Measurements from ENCODE around the gene SZT2. TPM values are rescaled to one million over a fixed set of nuclear protein-coding genes. Genes with fewer than 3 reads are reported as not detected.
A peak's percentile ranks its signal among the peaks of the same experiment; 100 is the strongest.

SZT2 gene
- polyA plus RNA-seq (ENCODE audit: insufficient read length), result 19.6 TPM

DNA sequence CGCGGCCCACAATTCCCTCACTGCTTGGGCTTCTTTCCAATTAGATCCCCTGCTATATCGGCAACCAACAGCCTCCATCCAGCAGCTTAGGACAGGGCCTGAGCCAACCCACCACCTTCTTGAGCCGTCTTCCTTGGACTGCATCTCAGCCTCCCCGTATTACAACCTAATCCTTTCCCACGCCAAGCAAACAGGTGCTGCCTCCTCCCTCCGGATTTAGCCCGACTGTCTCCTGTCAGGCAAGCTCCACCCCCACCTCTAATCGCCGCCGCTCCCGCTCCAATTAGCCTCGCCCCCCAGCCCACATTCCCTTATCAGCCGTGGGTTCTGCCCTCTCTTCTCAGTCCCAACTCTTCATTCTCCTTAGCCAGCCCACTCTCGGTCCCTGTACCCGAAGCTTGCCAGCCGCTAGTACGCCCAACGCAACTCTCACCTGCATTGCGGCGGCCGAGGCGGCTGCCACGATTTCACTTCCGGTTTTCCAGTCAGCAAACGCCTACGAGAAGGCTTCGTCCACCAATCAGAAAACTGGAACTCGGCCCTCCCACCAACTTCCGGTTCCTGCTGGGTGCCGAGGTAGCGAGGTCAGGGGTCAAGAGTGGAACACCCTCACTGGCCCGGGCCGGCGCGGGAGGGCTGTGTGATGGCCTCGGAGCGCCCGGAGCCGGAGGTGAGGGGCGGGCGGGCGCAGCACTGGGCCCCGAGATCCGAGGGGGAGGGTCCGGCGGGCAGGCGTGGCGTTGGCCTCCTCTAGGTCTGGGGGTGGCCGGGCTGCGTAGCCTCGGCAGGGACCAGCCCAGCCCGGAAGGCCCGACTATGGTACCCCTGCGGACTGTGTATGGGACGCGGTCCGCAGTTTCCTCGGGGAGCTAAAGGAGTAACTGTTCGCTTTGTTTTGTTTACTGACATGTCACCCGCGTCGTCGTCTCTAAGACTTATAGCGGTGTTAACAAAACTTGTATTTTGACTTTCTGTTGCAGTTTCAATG, at the start of gene SZT2, which contains the start of gene MED8:
SZT2 (plus strand) TSS at position 574 of the 988 bp plus-strand sequence; CDS start at position 644, 70 bp downstream.
MED8 (minus strand) TSS at position 475 of the 988 bp plus-strand sequence; CDS start at position 439, 36 bp downstream.
- DNase-seq, result peak; percentile 95

GRCh38 chr1:43340559-43340958, 49.1 kb upstream of the SZT2 start:
- no peak for DNase-seq

DNA sequence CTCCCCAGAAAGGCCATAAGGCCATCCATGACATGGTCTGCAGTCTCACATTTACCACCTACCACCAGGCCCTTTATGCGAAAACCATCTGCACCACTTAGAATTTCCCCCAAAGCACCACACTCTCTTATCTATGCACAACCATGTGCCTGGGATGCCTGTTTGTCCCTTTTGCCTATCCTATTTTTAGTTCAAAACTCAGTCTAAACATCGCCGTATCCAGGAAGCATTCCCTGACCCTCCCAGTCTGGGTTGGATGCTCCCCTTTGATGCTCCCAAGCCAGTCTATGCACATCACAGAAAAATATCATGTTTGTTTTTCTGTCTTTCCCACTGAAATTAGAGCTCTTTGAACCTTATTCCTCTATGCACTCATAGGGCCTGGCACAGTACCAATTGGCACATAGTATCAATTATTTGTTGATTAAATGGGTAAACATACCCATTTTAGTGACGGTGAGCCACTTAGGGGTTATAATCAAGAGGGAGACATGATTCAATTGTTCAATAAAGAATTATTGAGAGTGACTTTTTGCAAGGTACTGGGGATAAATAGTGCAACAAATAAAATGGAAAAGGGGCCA, 45.3 kb upstream of the SZT2 start:
- DNase-seq, result no peak

DNA sequence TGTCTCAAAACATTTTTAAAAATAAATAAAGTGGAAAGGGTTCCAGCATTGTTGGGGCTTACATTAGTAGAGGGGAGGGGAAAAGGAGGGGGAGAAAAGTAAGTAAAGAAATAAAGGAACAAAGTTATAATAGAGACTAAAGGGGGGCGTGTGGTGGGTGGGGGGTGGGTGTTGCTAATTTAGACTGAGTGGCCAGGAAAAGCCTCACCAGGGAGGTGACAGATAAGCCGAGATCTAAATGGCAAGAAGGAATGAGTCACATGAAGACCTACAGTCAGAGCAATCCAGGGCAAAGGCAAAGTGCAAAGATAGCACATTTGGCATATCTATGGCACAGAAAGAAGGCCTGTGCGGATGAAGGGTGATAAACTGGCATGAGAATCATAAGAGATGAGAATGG, 44.6 kb upstream of the SZT2 start:
- DNase-seq, result no peak

DNA sequence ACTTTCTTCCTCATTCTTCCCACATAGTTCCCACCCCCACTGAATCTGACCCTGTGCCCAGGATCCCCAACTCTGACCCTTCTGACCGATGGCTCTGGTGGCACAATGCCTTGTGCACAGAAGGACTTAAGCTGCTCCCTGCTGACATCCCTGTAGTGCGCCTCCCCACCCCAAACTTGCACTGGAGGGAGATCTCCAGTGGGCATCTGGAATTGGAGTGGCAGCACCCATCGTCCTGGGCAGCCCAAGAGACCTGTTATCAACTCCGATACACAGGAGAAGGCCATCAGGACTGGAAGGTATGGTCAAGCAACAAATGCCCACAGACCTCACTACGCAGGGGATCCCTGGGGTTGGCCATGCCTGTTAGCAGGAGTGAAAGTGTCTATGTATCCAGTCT, 43.1 kb upstream of the SZT2 start:
- DNase-seq, result no peak

GRCh38 chr1:43348343-43348808, 41.3 kb upstream of the SZT2 start:
- DNase-seq, result no peak

DNA sequence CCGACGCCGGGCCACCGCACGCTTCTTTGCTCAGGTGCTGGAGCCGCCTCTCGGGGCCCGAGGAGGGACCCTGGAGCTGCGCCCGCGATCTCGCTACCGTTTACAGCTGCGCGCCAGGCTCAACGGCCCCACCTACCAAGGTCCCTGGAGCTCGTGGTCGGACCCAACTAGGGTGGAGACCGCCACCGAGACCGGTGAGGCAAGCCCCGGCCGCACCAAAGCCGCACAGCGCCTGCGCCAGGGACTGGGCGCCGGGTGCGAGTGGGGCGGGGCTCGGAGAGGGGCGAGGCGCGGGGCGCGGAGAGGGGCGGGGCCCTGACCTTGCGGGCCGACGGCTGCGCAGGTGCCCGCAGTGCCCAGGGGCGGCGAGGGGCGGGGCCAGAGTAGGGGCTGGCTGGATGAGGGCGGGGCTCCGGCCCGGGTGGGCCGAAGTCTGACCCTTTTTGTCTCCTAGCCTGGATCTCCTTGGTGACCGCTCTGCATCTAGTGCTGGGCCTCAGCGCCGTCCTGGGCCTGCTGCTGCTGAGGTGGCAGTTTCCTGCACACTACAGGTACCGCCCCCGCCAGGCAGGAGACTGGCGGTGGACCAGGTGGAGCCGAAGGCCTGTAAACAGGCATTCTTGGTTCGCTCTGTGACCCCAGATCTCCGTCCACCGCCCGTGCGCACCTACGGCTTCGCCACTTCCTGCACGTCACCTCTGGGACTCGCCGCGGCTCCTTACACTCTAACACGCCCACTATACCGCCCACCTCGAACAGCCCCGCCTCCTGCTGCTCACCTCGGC, 40.7 kb upstream of the SZT2 start:
- DNase-seq, result peak; percentile 47

DNA sequence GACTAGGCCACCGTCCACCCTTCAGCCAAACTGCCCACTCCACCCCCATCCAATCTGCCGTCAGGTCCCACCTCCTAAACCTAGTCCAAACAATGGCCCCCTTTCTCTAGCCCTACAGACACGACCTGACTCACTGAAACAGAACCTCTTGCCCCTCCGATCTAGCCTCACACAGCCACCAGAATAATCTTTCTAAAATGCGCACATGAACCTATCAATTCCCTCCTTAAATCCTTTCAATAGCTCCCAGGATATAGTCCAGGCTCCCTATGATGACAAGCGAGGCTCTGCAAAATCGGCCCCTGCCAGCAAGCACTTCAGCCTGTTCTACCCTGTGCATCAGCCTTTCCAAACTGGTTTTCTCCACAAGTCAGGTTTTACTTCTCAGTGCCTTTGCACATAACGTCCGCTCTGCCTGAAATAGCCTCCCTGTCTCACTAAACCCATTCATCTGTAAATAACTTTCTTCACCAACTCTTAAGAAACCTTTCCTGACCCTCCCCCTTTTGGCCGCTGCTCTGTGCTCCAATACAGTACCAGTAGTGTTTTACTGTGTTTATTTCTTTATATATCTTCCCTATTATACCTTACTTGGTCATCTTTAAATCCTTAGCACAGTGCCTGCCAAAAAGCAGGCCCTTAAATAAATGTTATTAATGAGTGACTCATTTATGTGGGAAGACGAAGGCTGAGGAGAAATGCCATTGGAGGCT, 39.9 kb upstream of the SZT2 start:
- no peak for DNase-seq

DNA sequence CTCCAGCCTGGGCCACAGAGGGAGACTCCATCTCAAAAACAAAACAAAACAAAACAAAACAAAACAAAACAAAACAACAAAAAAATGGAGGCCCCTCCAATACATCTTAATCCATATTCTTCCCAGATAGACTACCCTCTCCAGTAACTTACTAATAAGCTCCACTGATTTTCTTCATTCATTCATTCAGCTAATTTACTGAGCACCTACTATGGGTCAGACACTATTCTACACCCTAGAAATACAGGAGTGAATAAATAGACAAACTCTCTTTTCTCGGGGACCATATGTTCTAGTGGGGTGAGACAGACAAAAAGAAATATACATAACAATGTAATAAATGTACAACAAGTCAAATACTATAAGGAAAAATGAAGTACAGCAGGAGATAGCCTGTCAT, 38.7 kb upstream of the SZT2 start:
- DNase-seq, result no peak

DNA sequence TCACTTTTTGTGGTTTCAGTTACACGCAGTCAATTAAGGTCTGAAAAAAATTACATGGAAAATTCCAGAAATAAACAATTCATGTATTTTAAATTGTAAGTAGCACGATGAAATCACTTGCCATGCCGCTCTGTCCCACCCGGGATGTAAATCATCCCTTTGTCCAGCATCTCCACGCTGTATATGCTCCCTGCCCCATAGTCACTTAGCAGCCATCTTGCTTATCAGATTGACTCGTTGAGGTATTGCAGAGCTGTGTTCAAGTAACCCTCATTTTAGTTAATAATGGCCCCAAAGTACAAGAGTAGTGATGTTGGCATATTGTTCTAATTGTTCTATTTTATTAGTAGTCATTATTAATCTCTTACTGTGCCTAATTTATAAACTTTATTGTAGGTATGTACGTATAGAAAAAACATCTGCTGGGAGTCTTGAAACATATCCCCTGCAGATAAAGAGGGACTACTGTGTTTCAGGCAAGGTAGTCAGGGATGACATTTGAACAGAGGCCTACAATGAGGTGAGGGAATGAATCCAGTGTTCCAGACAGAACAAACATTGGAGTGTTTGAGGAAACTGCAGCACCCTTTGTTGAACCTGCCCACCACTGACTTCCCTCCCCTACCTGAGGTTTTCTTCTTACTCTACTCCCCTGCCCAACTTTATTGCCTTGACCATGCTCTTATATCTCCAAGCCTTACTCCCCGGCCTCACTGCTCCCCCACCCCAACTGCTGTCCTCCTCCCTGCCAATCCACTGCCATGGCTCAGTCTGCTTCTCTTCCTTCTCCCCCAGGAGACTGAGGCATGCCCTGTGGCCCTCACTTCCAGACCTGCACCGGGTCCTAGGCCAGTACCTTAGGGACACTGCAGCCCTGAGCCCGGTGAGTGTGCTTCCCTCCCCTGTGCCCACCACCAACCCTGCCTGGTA, 38.0 kb upstream of the SZT2 start:
- no peak for DNase-seq

DNA sequence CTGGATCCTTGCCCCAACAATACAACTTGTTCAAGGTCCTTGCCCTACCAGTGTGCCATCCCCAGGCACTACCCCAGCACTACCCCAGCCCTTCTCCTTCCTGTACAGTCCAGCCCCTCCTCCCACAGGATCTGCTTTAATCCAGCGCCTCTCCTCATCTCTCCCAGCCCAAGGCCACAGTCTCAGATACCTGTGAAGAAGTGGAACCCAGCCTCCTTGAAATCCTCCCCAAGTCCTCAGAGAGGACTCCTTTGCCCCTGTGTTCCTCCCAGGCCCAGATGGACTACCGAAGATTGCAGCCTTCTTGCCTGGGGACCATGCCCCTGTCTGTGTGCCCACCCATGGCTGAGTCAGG, 37.4 kb upstream of the SZT2 start:
- DNase-seq, result no peak

GRCh38 chr1:43352881-43353280, 36.8 kb upstream of the SZT2 start:
- no peak for DNase-seq

GRCh38 chr1:43354471-43354870, 35.2 kb upstream of the SZT2 start:
- no peak for DNase-seq

- DNase-seq, result no peak
Observed at GRCh38 chr1:43354936-43355335, 34.8 kb upstream of the SZT2 start.

GRCh38 chr1:43357251-43357650, 32.4 kb upstream of the SZT2 start:
- no peak for DNase-seq

GRCh38 chr1:43358121-43358745, 31.5 kb upstream of the SZT2 start:
- no peak for DNase-seq

- DNase-seq, result peak; percentile 94
Observed at GRCh38 chr1:43358746-43359693, 30.7 kb upstream of the SZT2 start, which contains the start of gene CDC20. Gene CDC20, plus strand, starts transcription at chr1:43358981. Its CDS starts 235 bp downstream, at chr1:43359216.

DNA sequence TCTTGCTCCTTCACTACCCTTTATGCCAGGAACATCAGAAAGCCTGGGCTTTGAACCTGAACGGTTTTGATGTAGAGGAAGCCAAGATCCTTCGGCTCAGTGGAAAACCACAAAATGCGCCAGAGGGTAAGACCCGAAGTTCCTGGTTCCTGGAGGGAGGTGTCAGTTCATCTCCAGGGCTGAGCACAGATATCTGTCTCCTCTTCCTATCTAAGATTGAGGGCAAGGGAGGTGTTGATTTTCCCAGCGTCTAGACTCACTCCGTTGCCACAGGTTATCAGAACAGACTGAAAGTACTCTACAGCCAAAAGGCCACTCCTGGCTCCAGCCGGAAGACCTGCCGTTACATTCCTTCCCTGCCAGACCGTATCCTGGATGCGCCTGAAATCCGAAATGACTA, 30.0 kb upstream of the SZT2 start:
- DNase-seq, result no peak

DNA sequence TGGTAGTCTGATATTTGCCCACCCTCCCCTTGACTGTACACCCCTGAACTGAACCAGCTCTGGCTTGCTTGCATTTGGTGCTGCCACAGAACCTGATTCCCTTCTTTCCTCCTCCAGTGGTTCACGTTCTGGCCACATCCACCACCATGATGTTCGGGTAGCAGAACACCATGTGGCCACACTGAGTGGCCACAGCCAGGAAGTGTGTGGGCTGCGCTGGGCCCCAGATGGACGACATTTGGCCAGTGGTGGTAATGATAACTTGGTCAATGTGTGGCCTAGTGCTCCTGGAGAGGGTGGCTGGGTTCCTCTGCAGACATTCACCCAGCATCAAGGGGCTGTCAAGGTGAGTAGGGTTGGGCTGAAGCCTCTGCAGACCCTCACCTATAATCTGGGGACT, 29.1 kb upstream of the SZT2 start:
- DNase-seq, result no peak

Measured in hindlimb muscle (tissue), 1 donor.